ENCODE results near the gene OAT.

OAT gene

DNA sequence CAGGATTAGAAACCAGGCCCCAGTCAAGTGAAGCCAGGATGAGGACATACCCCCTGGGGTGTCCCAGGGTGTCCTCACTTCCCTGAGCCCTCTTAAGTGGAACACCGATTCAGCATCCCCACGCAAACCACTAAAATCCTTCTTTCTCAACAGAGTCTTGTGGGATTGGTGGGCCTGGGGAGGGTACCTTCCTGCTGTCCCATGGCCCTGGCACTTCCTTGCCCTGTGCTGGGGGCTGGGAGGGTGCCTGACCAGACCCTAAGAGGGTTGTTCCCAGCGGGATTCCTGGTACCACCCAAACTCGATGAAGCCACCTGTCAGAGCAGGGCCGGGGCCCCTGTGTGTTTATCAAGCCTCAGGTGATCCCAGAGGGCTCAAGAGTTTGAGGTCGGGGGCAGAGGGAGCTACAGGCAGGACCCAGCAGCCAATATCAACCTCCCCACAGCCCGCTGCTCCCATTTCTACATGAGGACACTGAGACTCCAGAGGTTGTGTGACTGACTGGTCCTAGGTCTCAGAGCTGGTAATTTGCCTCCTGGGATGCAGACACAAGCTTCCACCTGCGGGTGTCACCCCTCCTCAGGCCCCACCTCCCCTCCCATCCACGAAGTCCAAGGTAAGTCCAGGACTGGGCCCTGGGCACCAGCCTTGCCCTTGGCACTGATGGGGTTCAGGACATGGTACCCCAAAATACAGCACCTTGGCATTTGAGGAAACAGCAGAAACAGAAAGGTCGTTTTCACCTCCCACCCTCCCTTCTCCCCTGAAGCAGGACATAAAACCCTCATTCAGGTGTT is 31.4 kb downstream of the OAT start:
- TF ChIP-seq ZNF565 (CRISPR knock-in tag; conservative IDR thresholded peaks at IDR 0.05; ENCODE audit: low read depth) (no peak), BACH2 (CRISPR knock-in tag; IDR thresholded peaks at IDR 0.05; ENCODE audit: borderline replicate concordance) (no peak), OSR1 (CRISPR knock-in tag; IDR thresholded peaks at IDR 0.05) (no peak), GLIS3 (CRISPR knock-in tag; IDR thresholded peaks at IDR 0.05) (no peak), ISL1 (CRISPR knock-in tag; IDR thresholded peaks at IDR 0.05) (no peak), TCF4 (CRISPR knock-in tag; IDR thresholded peaks at IDR 0.05; ENCODE audit: borderline replicate concordance) (no peak)
- TF ChIP-seq, protein P1, sequence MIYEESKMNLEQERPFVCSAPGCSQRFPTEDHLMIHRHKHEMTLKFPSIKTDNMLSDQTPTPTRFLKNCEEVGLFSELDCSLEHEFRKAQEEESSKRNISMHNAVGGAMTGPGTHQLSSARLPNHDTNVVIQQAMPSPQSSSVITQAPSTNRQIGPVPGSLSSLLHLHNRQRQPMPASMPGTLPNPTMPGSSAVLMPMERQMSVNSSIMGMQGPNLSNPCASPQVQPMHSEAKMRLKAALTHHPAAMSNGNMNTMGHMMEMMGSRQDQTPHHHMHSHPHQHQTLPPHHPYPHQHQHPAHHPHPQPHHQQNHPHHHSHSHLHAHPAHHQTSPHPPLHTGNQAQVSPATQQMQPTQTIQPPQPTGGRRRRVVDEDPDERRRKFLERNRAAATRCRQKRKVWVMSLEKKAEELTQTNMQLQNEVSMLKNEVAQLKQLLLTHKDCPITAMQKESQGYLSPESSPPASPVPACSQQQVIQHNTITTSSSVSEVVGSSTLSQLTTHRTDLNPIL (CRISPR knock-in tag; IDR thresholded peaks at IDR 0.05; ENCODE audit: low read depth) = no peak

DNA sequence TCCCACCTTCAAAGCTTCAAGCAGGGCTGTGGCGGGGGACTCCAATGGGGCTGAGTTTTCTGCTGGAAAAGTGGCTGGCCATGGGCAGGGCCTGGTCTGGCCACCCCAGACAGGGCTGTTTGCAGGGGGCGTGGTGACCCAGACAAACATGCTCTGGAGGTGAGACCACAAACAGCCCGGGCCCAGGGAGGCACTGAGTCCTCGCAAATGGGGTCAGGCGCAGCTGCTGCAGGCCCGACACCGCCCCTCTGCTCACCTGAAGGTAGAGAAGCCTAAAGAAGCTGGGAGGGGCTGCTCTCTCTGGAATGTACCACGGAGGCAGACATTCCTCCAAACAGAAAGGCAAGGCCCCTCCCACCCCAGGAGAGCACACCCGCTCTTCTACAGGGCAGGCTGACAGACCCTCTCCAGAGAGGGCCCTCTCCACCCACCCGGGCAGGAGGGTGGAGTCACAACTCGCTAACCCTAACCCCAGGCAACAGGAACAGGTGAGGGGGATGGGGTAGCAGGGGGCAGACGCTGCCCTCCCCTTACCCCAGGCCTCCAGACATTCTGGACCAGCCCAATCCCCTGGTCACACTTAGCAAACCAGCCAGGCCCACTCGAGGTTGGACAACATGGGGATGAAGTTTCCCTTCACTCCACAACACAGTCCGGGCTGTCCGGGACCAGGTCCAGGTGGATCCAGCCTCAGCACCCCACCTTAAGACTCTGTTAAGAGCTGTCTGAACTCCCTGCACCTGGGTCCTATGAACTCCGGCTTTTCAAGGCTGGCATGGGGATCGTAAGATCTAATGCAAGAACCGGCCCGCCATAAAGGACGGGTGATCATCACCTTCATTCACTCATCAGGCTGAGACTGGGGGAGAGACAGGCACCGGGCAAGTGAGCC is 32.3 kb downstream of the OAT start:
- ATAC-seq = no peak
- TF ChIP-seq GLIS3 (CRISPR knock-in tag; IDR thresholded peaks at IDR 0.05) (no peak), ZNF8 (CRISPR knock-in tag; IDR thresholded peaks at IDR 0.05) (no peak), OSR1 (CRISPR knock-in tag; IDR thresholded peaks at IDR 0.05) (no peak), CSDC2 (CRISPR knock-in tag; IDR thresholded peaks at IDR 0.05) (no peak), ZFP3 (CRISPR knock-in tag; IDR thresholded peaks at IDR 0.05) (no peak), ZC3H10 (CRISPR knock-in tag; IDR thresholded peaks at IDR 0.05) (no peak), ARNTL (CRISPR knock-in tag; IDR thresholded peaks at IDR 0.05; ENCODE audit: borderline replicate concordance, low read depth) (no peak), TCF4 (CRISPR knock-in tag; IDR thresholded peaks at IDR 0.05; ENCODE audit: borderline replicate concordance) (no peak), ZFP30 (CRISPR knock-in tag; IDR thresholded peaks at IDR 0.05) (no peak), ISL1 (CRISPR knock-in tag; IDR thresholded peaks at IDR 0.05) (no peak), TOX (CRISPR knock-in tag; IDR thresholded peaks at IDR 0.05; ENCODE audit: borderline replicate concordance) (no peak), RARB (CRISPR knock-in tag; IDR thresholded peaks at IDR 0.05) (no peak)
- TF ChIP-seq, protein P2, sequence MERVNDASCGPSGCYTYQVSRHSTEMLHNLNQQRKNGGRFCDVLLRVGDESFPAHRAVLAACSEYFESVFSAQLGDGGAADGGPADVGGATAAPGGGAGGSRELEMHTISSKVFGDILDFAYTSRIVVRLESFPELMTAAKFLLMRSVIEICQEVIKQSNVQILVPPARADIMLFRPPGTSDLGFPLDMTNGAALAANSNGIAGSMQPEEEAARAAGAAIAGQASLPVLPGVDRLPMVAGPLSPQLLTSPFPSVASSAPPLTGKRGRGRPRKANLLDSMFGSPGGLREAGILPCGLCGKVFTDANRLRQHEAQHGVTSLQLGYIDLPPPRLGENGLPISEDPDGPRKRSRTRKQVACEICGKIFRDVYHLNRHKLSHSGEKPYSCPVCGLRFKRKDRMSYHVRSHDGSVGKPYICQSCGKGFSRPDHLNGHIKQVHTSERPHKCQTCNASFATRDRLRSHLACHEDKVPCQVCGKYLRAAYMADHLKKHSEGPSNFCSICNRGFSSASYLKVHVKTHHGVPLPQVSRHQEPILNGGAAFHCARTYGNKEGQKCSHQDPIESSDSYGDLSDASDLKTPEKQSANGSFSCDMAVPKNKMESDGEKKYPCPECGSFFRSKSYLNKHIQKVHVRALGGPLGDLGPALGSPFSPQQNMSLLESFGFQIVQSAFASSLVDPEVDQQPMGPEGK (CRISPR knock-in tag; IDR thresholded peaks at IDR 0.05; ENCODE audit: borderline replicate concordance) = no peak
- TF ChIP-seq, protein P3, sequence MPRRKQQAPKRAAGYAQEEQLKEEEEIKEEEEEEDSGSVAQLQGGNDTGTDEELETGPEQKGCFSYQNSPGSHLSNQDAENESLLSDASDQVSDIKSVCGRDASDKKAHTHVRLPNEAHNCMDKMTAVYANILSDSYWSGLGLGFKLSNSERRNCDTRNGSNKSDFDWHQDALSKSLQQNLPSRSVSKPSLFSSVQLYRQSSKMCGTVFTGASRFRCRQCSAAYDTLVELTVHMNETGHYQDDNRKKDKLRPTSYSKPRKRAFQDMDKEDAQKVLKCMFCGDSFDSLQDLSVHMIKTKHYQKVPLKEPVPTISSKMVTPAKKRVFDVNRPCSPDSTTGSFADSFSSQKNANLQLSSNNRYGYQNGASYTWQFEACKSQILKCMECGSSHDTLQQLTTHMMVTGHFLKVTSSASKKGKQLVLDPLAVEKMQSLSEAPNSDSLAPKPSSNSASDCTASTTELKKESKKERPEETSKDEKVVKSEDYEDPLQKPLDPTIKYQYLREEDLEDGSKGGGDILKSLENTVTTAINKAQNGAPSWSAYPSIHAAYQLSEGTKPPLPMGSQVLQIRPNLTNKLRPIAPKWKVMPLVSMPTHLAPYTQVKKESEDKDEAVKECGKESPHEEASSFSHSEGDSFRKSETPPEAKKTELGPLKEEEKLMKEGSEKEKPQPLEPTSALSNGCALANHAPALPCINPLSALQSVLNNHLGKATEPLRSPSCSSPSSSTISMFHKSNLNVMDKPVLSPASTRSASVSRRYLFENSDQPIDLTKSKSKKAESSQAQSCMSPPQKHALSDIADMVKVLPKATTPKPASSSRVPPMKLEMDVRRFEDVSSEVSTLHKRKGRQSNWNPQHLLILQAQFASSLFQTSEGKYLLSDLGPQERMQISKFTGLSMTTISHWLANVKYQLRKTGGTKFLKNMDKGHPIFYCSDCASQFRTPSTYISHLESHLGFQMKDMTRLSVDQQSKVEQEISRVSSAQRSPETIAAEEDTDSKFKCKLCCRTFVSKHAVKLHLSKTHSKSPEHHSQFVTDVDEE (CRISPR knock-in tag; IDR thresholded peaks at IDR 0.05) = no peak
- TF ChIP-seq, protein P1 (CRISPR knock-in tag; IDR thresholded peaks at IDR 0.05; ENCODE audit: low read depth) = no peak

More for the DNA sequence above, 31.4 kb downstream of the OAT start:
- ATAC-seq = no peak

DNA sequence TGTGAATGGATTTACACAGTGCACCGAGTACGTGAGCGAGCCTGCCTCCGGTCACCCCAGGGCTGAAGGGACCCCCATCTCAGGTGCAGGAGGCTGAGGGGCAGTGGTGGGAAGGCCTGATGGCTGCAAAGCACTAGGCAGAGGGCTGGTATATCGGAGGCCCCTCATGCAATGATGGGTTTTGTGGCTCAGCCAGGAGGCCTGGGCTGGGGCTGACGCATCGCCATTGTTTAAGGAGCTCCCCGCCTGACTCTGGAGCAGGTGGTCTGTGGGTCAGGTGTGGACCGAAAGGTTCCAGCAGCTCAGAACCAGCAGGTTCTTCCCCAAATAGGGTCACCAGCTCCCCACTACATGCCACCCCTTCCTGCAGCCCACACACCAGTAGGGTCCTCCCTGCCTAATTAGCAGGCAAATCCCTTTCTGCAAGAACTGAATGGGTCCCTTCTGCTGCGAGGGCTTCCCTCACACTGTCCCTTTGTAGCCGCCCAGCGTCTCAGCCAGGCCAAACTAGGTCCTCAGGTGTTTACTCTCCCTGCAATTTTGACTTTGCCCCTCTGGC is 33.0 kb downstream of the OAT start:
- TF ChIP-seq OSR1 (CRISPR knock-in tag; IDR thresholded peaks at IDR 0.05) = no peak
- TF ChIP-seq ZFP3 (CRISPR knock-in tag; IDR thresholded peaks at IDR 0.05) = no peak
- TF ChIP-seq ARNTL (CRISPR knock-in tag; IDR thresholded peaks at IDR 0.05; ENCODE audit: borderline replicate concordance, low read depth) = no peak
- ATAC-seq = no peak

All from SK-N-SH treated with all-trans-retinoic acid at 6 μM for 48 hours (cell line).